Endothelial cell of umbilical vein (primary cell): Measurements from ENCODE around the gene AKR7A3.

Experiments
- CTCF ChIP-seq, 2 donors: IDR thresholded peaks; 1 replicate in 1 of 2; 2 replicates in 1 of 2; pipeline ENCODE4 v1.5.1; 2011; ENCODE audit warnings: low read length in 2 of 2, mild to moderate bottlenecking in 2 of 2, moderate library complexity in 2 of 2, control low read depth in 1 of 2, inconsistent platforms in 1 of 2, low read depth in 1 of 2; ENCODE audit not compliant: insufficient read depth in 1 of 2; ENCODE audit errors: extremely low read depth in 1 of 2
- POLR2A ChIP-seq: IDR thresholded peaks from 2 replicates; pipeline ENCODE4 v1.6.1; 2012; ENCODE audit warnings: low read depth, mild to moderate bottlenecking, control low read depth, low read length

GRCh38 chr1:19283891-19284290 is 4.7 kb downstream of the AKR7A3 start:
- no peak for TF ChIP-seq POLR2A
- no peak for TF ChIP-seq CTCF (IDR thresholded peaks at IDR 0.05; ENCODE audit: extremely low read depth in 1 of 2, insufficient read depth in 1 of 2, low read depth in 1 of 2, low read length in 2 of 2)
